Gastroesophageal sphincter (tissue), 4 donors: Measurements from ENCODE around the gene QKI. TPM values are rescaled to one million over a fixed set of nuclear protein-coding genes. Genes with fewer than 3 reads are reported as not detected.
"Not testable (repeated sequence)": the region's sequence is repeated elsewhere in the genome, so short reads cannot be mapped to it uniquely, and the experiment has no call there.

Experiments used
- ATAC-seq: fragments of 150-250 bp; one replicate; pipeline ENCODE4 v1.9.1; 2016; ENCODE audit warnings: mild to moderate bottlenecking, moderate library complexity
- H3K27ac ChIP-seq, 4 donors: fragments of 200-600 bp; sonication (generic) in 3 of 4; 1 replicate in 3 of 4; 2 replicates in 1 of 4; pipeline ENCODE4 v1.5.1; 2016 to 2019
- H3K27me3 ChIP-seq: fragments of 200-600 bp; sonication (generic); one replicate; pipeline ENCODE4 v1.5.1; 2019
- H3K36me3 ChIP-seq, 2 donors: fragments of 200-600 bp; sonication (generic); one replicate each; pipeline ENCODE4 v1.5.1; 2019; ENCODE audit warnings: control low read depth in 1 of 2
- H3K4me1 ChIP-seq, 3 donors: fragments of 200-600 bp; sonication (generic); 1 replicate in 2 of 3; 2 replicates in 1 of 3; pipeline ENCODE4 v1.5.1; 2016 to 2019; ENCODE audit warnings: control low read depth in 2 of 3
- H3K4me3 ChIP-seq, 2 donors: fragments of 200-600 bp; sonication (generic); one replicate each; pipeline ENCODE4 v1.5.1; 2019; ENCODE audit warnings: mild to moderate bottlenecking in 1 of 2, moderate library complexity in 1 of 2
- H3K9me3 ChIP-seq, 3 donors: fragments of 200-600 bp; sonication (generic); one replicate each; pipeline ENCODE4 v1.5.1; 2017 to 2019; ENCODE audit warnings: control low read depth in 2 of 3
- CTCF ChIP-seq, 4 experiments: fragments of 200-600 bp in 2 of 4; fragments of 450-650 bp in 2 of 4; sonication (generic) in 1 of 4; IDR thresholded peaks; one replicate each; pipeline ENCODE4 v1.5.1; 2017 to 2019; ENCODE audit warnings: antibody characterized with exemption in 4 of 4, mild to moderate bottlenecking in 2 of 4, moderate library complexity in 2 of 4
- EP300 ChIP-seq: sonication (generic); formaldehyde crosslinking; IDR thresholded peaks from one replicate; pipeline ENCODE4 v1.6.1; 2017; ENCODE audit warnings: antibody characterized with exemption, mild to moderate bottlenecking
- POLR2A ChIP-seq, 2 donors: fragments of 450-650 bp; IDR thresholded peaks; one replicate each; pipeline ENCODE4 v1.6.1; 2017; ENCODE audit warnings: antibody characterized with exemption in 2 of 2, mild to moderate bottlenecking in 2 of 2, moderate library complexity in 1 of 2
- POLR2AphosphoS5 ChIP-seq: sonication (generic); formaldehyde crosslinking; IDR thresholded peaks from one replicate; pipeline ENCODE4 v1.6.1; 2017; ENCODE audit warnings: antibody characterized with exemption
- WGBS, 2 donors: methylation state at CpG; one replicate each; pipeline ENCODE4 v1.1.5; 2018; ENCODE audit warnings: low coverage in 1 of 2; 5-methylcytosine and 5-hydroxymethylcytosine counted together
- total RNA-seq, 4 donors: library from RNA; depleted of rRNA; stranded (reverse); fragments of >200 nt; gene quantifications; one replicate each; pipeline ENCODE4 v1.1.0, GENCODE V29; 2016

QKI gene
- total RNA-seq, 4 donors from 2014 or later, result 170 to 249 (median 227) TPM

- H3K27me3 ChIP-seq, result no peaks in the 10 kb centered on the region
- no peak overlapping the region for H3K27ac ChIP-seq
- no peaks in the 10 kb centered on the region for H3K36me3 ChIP-seq
- TF ChIP-seq POLR2AphosphoS5 (no peak), EP300 (no peak), CTCF (IDR thresholded peaks at IDR 0.05) (no peak), POLR2A (IDR thresholded peaks at IDR 0.05) (no peak)
- no peaks in the 10 kb centered on the region for H3K9me3 ChIP-seq
- no peak overlapping the region for H3K4me3 ChIP-seq
- no peak for ATAC-seq
- WGBS, 2 donors, result 89 to 92% methylated on average over 2 of the region's 2 CpGs
- peaks cover 11 to 92% (median 11%) of the 10 kb centered on the region in 3 donors for H3K4me1 ChIP-seq
Observed at GRCh38 chr6:163429858-163430448, 15.4 kb downstream of the QKI start.

GRCh38 chr6:163432300-163432699 lies 17.8 kb downstream of the QKI start:
- Histone ChIP-seq H3K4me3 (no peak overlapping the region), H3K36me3 (no peaks in the 10 kb centered on the region), H3K27me3 (no peaks in the 10 kb centered on the region), H3K4me1 (peaks cover 11 to 93% (median 13%) of the 10 kb centered on the region in 3 donors), H3K9me3 (no peaks in the 10 kb centered on the region), H3K27ac (no peak overlapping the region)
- ATAC-seq, result no peak
- TF ChIP-seq EP300 (no peak), POLR2AphosphoS5 (no peak), POLR2A (IDR thresholded peaks at IDR 0.05) (no peak), CTCF (IDR thresholded peaks at IDR 0.05) (no peak)
- 38 to 81% methylated on average over 1 to 2 of the region's 2 CpGs for whole genome bisulfite sequencing, 2 donors

GRCh38 chr6:163433486-163433885 lies 19.0 kb downstream of the QKI start:
- not testable (repeated sequence) for H3K27ac ChIP-seq, H3K27me3 ChIP-seq, ATAC-seq, H3K36me3 ChIP-seq, H3K9me3 ChIP-seq, H3K4me3 ChIP-seq
- peaks cover 8 to 93% (median 10%) of the 10 kb centered on the region in 3 donors for H3K4me1 ChIP-seq
- 87 to 96% methylated on average over 4 to 8 of the region's 9 CpGs for WGBS, 2 donors

GRCh38 chr6:163435023-163435422 lies 20.5 kb downstream of the QKI start:
- H3K9me3 ChIP-seq, result no peaks in the 10 kb centered on the region
- no peaks in the 10 kb centered on the region for H3K36me3 ChIP-seq
- no peaks in the 10 kb centered on the region for H3K27me3 ChIP-seq
- H3K4me3 ChIP-seq, result no peak overlapping the region
- no peak for TF ChIP-seq EP300
- no peak for TF ChIP-seq POLR2AphosphoS5
- TF ChIP-seq CTCF (IDR thresholded peaks at IDR 0.05), result no peak
- no peak for TF ChIP-seq POLR2A (IDR thresholded peaks at IDR 0.05)
- no peak overlapping the region for H3K27ac ChIP-seq
- 70 to 79% methylated on average over 4 of the region's 4 CpGs for WGBS, 2 donors
- ATAC-seq, result no peak
- peaks cover 4 to 93% (median 7%) of the 10 kb centered on the region in 3 donors for H3K4me1 ChIP-seq

GRCh38 chr6:163436843-163437242 lies 22.3 kb downstream of the QKI start:
- ATAC-seq, result no peak
- no peaks in the 10 kb centered on the region for H3K27me3 ChIP-seq
- H3K4me3 ChIP-seq, result no peak overlapping the region
- no peaks in the 10 kb centered on the region for H3K36me3 ChIP-seq
- H3K4me1 ChIP-seq, result peaks cover 8 to 93% (median 11%) of the 10 kb centered on the region in 3 donors
- no peak overlapping the region for H3K27ac ChIP-seq
- TF ChIP-seq CTCF (IDR thresholded peaks at IDR 0.05), result no peak
- TF ChIP-seq POLR2AphosphoS5, result no peak
- no peak for TF ChIP-seq EP300
- no peak for TF ChIP-seq POLR2A (IDR thresholded peaks at IDR 0.05)
- no peaks in the 10 kb centered on the region for H3K9me3 ChIP-seq
- 72 to 83% methylated on average over 2 to 3 of the region's 3 CpGs for WGBS, 2 donors
